ENCODE measurements around the gene ZNF507. TPM values are rescaled to one million over a fixed set of nuclear protein-coding genes. Genes with fewer than 3 reads are reported as not detected.
A peak's percentile ranks its signal among the peaks of the same experiment; 100 is the strongest.

Gene ZNF507
- total and polyA plus RNA-seq, 2 donors from 2014 or later, result 3.4 to 23.5 TPM

DNA sequence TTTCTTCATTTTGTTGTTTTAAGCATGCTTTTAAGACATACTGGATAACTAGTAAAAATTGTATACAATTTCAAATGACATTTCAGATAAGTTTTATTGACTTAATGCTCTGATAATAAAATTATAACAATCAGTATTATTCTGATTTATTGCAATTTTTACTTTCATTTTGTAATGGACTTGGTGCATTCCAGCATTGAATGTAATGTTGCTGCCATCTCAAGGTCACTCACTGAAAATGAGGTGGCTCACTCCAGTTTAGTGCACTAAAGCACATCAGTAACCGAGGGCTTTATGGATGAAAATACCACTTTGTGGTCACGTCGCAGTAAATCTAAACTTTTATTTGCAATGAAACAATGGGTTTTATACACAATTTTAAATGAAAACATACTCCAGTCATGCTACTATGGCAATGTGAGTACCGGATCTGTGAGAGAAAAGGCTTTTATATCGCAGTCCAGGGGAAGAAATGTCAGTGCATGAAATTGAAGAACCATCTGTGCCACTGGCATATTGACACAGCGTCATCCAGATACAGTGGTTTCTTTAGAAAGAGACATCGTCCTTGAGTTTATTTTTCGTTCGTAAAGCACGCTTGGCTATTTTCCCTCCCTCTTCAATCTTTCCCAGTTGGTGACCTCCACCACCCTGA is 20.7 kb upstream of the ZNF507 start:
- TF ChIP-seq, protein P1, sequence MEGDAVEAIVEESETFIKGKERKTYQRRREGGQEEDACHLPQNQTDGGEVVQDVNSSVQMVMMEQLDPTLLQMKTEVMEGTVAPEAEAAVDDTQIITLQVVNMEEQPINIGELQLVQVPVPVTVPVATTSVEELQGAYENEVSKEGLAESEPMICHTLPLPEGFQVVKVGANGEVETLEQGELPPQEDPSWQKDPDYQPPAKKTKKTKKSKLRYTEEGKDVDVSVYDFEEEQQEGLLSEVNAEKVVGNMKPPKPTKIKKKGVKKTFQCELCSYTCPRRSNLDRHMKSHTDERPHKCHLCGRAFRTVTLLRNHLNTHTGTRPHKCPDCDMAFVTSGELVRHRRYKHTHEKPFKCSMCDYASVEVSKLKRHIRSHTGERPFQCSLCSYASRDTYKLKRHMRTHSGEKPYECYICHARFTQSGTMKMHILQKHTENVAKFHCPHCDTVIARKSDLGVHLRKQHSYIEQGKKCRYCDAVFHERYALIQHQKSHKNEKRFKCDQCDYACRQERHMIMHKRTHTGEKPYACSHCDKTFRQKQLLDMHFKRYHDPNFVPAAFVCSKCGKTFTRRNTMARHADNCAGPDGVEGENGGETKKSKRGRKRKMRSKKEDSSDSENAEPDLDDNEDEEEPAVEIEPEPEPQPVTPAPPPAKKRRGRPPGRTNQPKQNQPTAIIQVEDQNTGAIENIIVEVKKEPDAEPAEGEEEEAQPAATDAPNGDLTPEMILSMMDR (IDR thresholded peaks at IDR 0.05; ENCODE audit: borderline replicate concordance, extremely low read depth, insufficient read depth), result no peak
- DNase-seq (peak in 1 of 5 donors; percentile 54), FAIRE-seq (no peak)
- Histone ChIP-seq H3K9ac (ENCODE audit: low read length in 3 of 3) (no peak overlapping the region), H3K27ac (ENCODE audit: low read depth in 2 of 2, low read length in 2 of 2) (no peak overlapping the region), H3K4me1 (ENCODE audit: control insufficient read depth in 2 of 3, insufficient read depth in 2 of 3, low read depth in 1 of 3, low read length in 3 of 3) (no peaks in the 10 kb centered on the region), H3K4me3 (ENCODE audit: low read length in 3 of 3) (no peak overlapping the region), H3K27me3 (ENCODE audit: control insufficient read depth, insufficient read depth, low read length) (no peaks in the 10 kb centered on the region), H3K9me3 (ENCODE audit: control insufficient read depth in 2 of 3, insufficient read depth in 1 of 3, low read length in 3 of 3) (no peaks in the 10 kb centered on the region), H3K36me3 (ENCODE audit: control insufficient read depth in 2 of 3, insufficient read depth in 3 of 3, low read length in 3 of 3) (no peaks in the 10 kb centered on the region)
- intact Hi-C loops (cut with DNase I), result no loop called here

DNA sequence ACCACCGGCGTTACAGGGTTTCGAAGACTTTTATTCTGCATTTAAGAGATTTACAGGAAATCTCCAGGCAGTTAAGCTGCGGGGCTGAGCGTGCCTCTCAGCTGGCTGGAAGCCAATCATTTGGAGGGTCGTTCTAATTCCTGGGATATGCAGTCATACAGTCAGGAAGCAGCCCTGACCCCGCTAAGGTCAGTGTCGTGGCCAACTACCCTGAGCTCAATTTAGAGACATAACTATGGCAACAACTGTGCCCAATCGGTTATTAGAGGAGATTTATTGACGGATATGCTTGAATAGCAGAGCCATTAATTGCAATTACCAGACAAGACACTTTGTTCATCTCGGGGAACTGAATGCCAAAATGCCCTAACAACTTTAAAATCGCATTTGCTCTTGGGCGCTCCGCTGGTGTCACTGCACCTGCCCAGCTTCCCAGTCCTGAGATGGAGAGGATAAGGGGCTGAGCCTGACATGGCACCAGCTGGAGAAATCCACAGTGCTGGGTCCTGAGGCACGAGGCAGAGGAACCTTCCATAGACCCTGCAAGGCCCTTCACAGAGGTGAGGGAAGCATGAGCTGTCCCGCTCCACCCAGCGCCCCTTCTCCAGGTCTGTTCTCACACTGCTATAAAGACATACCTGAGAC is 15.1 kb upstream of the ZNF507 start:
- TF ChIP-seq, protein P1 (IDR thresholded peaks at IDR 0.05; ENCODE audit: borderline replicate concordance, extremely low read depth, insufficient read depth), result no peak
- H3K9ac ChIP-seq (ENCODE audit: low read length in 3 of 3), result no peak overlapping the region
- no peak overlapping the region for H3K4me3 ChIP-seq (ENCODE audit: low read length in 3 of 3)
- H3K4me1 ChIP-seq (ENCODE audit: control insufficient read depth in 2 of 3, insufficient read depth in 2 of 3, low read depth in 1 of 3, low read length in 3 of 3), result no peaks in the 10 kb centered on the region
- no peaks in the 10 kb centered on the region for H3K36me3 ChIP-seq (ENCODE audit: control insufficient read depth in 2 of 3, insufficient read depth in 3 of 3, low read length in 3 of 3)
- H3K9me3 ChIP-seq (ENCODE audit: control insufficient read depth in 2 of 3, insufficient read depth in 1 of 3, low read length in 3 of 3), result no peaks in the 10 kb centered on the region
- no peak for FAIRE-seq
- H3K27me3 ChIP-seq (ENCODE audit: control insufficient read depth, insufficient read depth, low read length), result no peaks in the 10 kb centered on the region
- peak in 2 of 5 donors; percentile 39 to 62 for DNase-seq
- intact Hi-C loops (cut with DNase I), result no loop called here
- no peak overlapping the region for H3K27ac ChIP-seq (ENCODE audit: low read depth in 2 of 2, low read length in 2 of 2)

DNA sequence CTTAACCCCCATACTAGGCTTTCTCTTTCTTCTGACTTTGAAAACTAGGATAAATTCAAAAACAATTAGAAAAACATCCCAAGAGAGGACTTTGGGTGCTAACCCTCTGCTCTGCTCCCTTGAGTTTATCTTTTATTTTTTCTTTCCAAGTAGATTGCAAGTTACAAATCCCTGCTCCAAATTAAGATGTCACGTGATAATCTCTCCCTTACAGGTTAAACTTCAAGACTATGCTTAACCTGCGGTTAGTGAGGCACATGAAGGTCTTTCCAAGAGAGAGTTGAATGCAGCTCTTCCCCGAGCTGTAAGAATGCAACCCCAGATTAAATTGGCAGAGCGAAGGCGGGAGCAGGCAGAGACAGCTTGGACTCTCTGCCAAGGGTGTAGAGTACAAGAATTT is 12.2 kb upstream of the ZNF507 start:
- DNase-seq (no peak), FAIRE-seq (no peak)
- H3K4me3 ChIP-seq (ENCODE audit: low read length in 3 of 3), result no peak overlapping the region
- H3K9me3 ChIP-seq (ENCODE audit: control insufficient read depth in 2 of 3, insufficient read depth in 1 of 3, low read length in 3 of 3), result no peaks in the 10 kb centered on the region
- H3K4me1 ChIP-seq (ENCODE audit: control insufficient read depth in 2 of 3, insufficient read depth in 2 of 3, low read depth in 1 of 3, low read length in 3 of 3), result no peaks in the 10 kb centered on the region
- no peaks in the 10 kb centered on the region for H3K36me3 ChIP-seq (ENCODE audit: control insufficient read depth in 2 of 3, insufficient read depth in 3 of 3, low read length in 3 of 3)
- H3K27ac ChIP-seq (ENCODE audit: low read depth in 2 of 2, low read length in 2 of 2), result no peak overlapping the region
- H3K9ac ChIP-seq (ENCODE audit: low read length in 3 of 3), result no peak overlapping the region
- TF ChIP-seq, protein P1 (IDR thresholded peaks at IDR 0.05; ENCODE audit: borderline replicate concordance, extremely low read depth, insufficient read depth), result no peak
- intact Hi-C loops (cut with DNase I), result no loop called here
- no peaks in the 10 kb centered on the region for H3K27me3 ChIP-seq (ENCODE audit: control insufficient read depth, insufficient read depth, low read length)

Data from kidney (tissue), 14 donors.